ENCODE results near the gene MAGI2. TPM values are rescaled to one million over a fixed set of nuclear protein-coding genes. Genes with fewer than 3 reads are reported as not detected.

Gene MAGI2
- total and polyA plus RNA-seq, 2 donors (not counting 3 experiments of a cell fraction or from before 2014, with no cell fraction given): 0.28 to 6.0 TPM

GRCh38 chr7:78704504-78704903, 749.0 kb downstream of the MAGI2 start:
- intact Hi-C loops (cut with micrococcal nuclease): no loop called here
- no TSS peak for BruUV-seq (replicated peaks)

More at GRCh38 chr7:78704504-78704903, 749.0 kb downstream of the MAGI2 start:
- no peak overlapping the region for H2AFZ ChIP-seq (ENCODE audit: low read depth, low read length)
- H3K79me2 ChIP-seq (ENCODE audit: control insufficient read depth, insufficient read depth, low read length): no peaks in the 10 kb centered on the region
- H3K9ac ChIP-seq (replicated peaks; ENCODE audit: extremely low read depth, insufficient read depth, low read length): no peak overlapping the region
- no peaks in the 10 kb centered on the region for H3K9me1 ChIP-seq (replicated peaks; ENCODE audit: control insufficient read depth, extremely low read depth, insufficient read depth, low read length)
- H4K20me1 ChIP-seq (replicated peaks; ENCODE audit: control insufficient read depth, extremely low read depth, insufficient read depth, low read length): no peaks in the 10 kb centered on the region
- no peak for FAIRE-seq
- no peak overlapping the region for H3K27ac ChIP-seq (ENCODE audit: insufficient read depth, low read depth, low read length)
- CTCF ChIA-PET: no interaction called here
- H3K9me3 ChIP-seq (replicated peaks; ENCODE audit: control insufficient read depth, insufficient read depth, low read length): no peaks in the 10 kb centered on the region
- no peak for DNase-seq (ENCODE audit: low read depth, low spot score)
- no peaks in the 10 kb centered on the region for H3K36me3 ChIP-seq (ENCODE audit: control insufficient read depth in 2 of 2, extremely low read depth in 1 of 2, insufficient read depth in 2 of 2, low read length in 2 of 2)
- dilution Hi-C loops (cut with MboI; ENCODE audit: extremely low pct_ligation_motif_present, low sequenced_read_pairs): no loop called here
- TF ChIP-seq POLR2A (IDR thresholded peaks at IDR 0.05; ENCODE audit: low read depth, low read length): no peak
- no peak for TF ChIP-seq FOS (IDR thresholded peaks at IDR 0.05; ENCODE audit: borderline replicate concordance, insufficient read depth, low read length)
- no peak for TF ChIP-seq GATA2 (IDR thresholded peaks at IDR 0.05; ENCODE audit: insufficient read depth, insufficient read length, low read depth, low read length)
- no peak for TF ChIP-seq MAX (IDR thresholded peaks at IDR 0.05; ENCODE audit: insufficient read depth, insufficient read length)
- TF ChIP-seq CTCF (IDR thresholded peaks at IDR 0.05; ENCODE audit: extremely low read depth in 1 of 2, insufficient read depth in 1 of 2, low read depth in 1 of 2, low read length in 2 of 2): no peak
- no peak for TF ChIP-seq JUN (IDR thresholded peaks at IDR 0.05; ENCODE audit: borderline replicate concordance, insufficient read depth, insufficient read length, low read depth)
- no peak for TF ChIP-seq MYC (IDR thresholded peaks at IDR 0.05; ENCODE audit: low read depth, low read length)
- TF ChIP-seq EZH2 (IDR thresholded peaks at IDR 0.05; ENCODE audit: borderline replicate concordance, low read depth, low read length, severe bottlenecking): no peak
- no peak for TF ChIP-seq POLR2AphosphoS5 (IDR thresholded peaks at IDR 0.05; ENCODE audit: insufficient read depth, low read depth, low read length)
- H3K4me3 ChIP-seq (replicated peaks in 1 of 3; ENCODE audit: insufficient read depth in 1 of 3, low read depth in 1 of 3, low read length in 3 of 3): no peak overlapping the region
- no peak overlapping the region for H3K4me2 ChIP-seq (ENCODE audit: insufficient read depth, low read length)
- POLR2A ChIA-PET: no interaction called here
- no peaks in the 10 kb centered on the region for H3K4me1 ChIP-seq (ENCODE audit: control insufficient read depth, extremely low read depth, insufficient read depth, low read length)
- no peaks in the 10 kb centered on the region for H3K27me3 ChIP-seq (ENCODE audit: control insufficient read depth in 2 of 2, insufficient read depth in 2 of 2, low read length in 2 of 2)
